WERI-Rb-1 (cell line): ENCODE results near the gene GZMM.

ENCODE experiments used
- DNase-seq: peaks from one replicate; pipeline ENCODE4 v3.0.0-alpha.2; 2020
- H3K27ac ChIP-seq: fragments of 250-450 bp; sonication (Bioruptor Pico); 2 replicates; pipeline ENCODE4 v1.5.1; 2020; ENCODE audit warnings: mild to moderate bottlenecking, moderate library complexity
- H3K27me3 ChIP-seq: fragments of 250-450 bp; sonication (Bioruptor Pico); 2 replicates; pipeline ENCODE4 v1.5.1; 2021; ENCODE audit warnings: mild to moderate bottlenecking, low read depth, moderate library complexity; ENCODE audit not compliant: insufficient read depth, severe bottlenecking
- H3K36me3 ChIP-seq: fragments of 250-450 bp; sonication (Bioruptor Pico); 2 replicates; pipeline ENCODE4 v1.5.1; 2020; ENCODE audit warnings: mild to moderate bottlenecking, moderate library complexity
- H3K4me3 ChIP-seq: 2 replicates; pipeline ENCODE4 v1.5.1; 2011; ENCODE audit warnings: low read depth, mild to moderate bottlenecking, control low read depth, low read length
- H3K9me3 ChIP-seq: fragments of 250-450 bp; sonication (Bioruptor Pico); 2 replicates; pipeline ENCODE4 v1.5.1; 2021; ENCODE audit warnings: mild to moderate bottlenecking, moderate library complexity; ENCODE audit not compliant: severe bottlenecking
- TF ChIP-seq, protein P1 (sequence below): IDR thresholded peaks from 2 replicates; pipeline ENCODE4 v1.5.1; 2011; ENCODE audit warnings: low read depth, mild to moderate bottlenecking, control low read depth, inconsistent platforms, low read length

The GZMM gene

DNA sequence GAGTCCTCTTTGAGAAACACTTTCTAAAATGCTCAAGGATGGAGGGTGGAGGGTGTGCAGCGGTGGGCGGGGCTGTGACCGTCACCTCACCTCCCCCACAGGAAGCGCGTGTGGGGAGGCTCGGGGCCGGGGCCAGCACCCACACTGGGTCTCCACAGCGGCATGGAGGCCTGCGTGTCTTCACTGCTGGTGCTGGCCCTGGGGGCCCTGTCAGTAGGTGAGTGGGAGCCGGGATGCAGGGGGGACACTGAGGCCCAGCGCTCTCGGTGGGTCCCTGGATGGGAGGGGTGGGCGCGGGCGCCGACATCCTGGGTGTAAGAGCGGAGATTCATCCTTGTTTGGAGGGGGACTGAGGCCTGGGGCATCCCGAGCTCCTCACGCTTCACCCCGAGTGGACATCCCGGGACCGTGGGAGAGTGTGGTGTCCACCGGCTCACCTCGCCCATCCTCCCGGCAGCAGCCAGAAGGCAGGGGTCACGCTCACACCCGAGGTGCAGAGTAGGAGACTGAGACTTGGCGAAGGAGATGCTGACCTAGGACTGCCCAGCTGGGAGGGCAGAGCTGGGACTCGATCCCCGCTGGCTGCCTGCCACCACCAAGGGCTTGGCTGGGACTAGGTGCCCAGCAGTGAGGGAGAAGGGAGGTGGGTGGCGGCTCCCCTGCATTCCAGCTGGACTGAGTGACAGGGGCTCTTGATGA is at the start of gene GZMM:
Gene GZMM, plus strand, starts transcription at position 144 of the 699 bp plus-strand sequence. Its CDS starts 19 bp downstream, at position 163.
- peaks cover 29% of the 10 kb centered on the region for H3K36me3 ChIP-seq
- TF ChIP-seq, protein P1, sequence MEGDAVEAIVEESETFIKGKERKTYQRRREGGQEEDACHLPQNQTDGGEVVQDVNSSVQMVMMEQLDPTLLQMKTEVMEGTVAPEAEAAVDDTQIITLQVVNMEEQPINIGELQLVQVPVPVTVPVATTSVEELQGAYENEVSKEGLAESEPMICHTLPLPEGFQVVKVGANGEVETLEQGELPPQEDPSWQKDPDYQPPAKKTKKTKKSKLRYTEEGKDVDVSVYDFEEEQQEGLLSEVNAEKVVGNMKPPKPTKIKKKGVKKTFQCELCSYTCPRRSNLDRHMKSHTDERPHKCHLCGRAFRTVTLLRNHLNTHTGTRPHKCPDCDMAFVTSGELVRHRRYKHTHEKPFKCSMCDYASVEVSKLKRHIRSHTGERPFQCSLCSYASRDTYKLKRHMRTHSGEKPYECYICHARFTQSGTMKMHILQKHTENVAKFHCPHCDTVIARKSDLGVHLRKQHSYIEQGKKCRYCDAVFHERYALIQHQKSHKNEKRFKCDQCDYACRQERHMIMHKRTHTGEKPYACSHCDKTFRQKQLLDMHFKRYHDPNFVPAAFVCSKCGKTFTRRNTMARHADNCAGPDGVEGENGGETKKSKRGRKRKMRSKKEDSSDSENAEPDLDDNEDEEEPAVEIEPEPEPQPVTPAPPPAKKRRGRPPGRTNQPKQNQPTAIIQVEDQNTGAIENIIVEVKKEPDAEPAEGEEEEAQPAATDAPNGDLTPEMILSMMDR = no peak
- DNase-seq = no peak
- H3K27ac ChIP-seq = no peak within 1 kb of the TSS
- no peaks in the 10 kb centered on the region for H3K27me3 ChIP-seq
- H3K4me3 ChIP-seq = no peak within 1 kb of the TSS
- peaks cover 3% of the 10 kb centered on the region for H3K9me3 ChIP-seq

DNA sequence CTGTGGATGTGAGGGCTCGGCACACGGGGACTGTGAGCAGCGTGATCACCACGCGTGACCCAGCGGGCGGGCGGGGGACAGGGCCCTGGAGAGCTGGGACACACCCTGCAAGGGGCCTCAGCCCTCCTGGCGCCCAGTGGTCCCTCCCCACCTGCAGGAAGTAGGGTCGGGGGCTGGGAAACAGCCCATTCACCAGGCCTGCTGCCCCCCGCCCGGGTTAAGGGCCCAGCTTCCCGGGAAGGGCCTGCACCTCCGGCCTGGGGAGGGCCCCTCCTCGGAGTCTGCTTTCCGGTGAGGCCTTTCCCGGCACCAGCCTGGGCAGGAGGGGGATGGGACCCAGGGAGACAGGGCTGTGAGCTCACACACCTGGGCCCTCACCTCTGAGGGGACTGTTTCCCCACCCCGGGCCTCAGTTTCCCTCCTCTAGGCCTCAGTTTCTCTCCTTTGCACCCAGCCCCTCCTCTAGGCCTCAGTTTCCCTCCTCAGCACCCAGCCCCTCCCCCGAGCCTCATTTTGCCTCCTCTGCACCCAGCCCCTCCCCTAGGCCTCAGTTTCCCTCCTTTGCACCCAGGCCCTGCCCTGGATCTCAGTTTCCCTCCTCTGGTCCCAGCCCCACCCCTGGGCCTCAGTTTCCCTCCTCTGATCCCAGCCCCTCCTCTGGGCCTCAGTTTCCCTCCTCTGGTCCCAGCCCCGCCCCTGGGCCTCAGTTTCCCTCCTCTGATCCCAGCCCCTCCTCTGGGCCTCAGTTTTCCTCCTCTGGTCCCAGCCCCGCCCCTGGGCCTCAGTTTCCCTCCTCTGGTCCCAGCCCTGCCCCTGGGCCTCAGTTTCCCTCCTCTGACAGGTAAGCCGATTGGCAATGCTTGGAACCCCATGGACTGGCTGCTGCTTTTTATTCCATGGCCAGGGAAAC is 49.4 kb upstream of the GZMM start:
- Histone ChIP-seq H3K9me3 (peaks cover 6% of the 10 kb centered on the region), H3K27me3 (peaks cover 10% of the 10 kb centered on the region)
- TF ChIP-seq, protein P1 = no peak

DNA sequence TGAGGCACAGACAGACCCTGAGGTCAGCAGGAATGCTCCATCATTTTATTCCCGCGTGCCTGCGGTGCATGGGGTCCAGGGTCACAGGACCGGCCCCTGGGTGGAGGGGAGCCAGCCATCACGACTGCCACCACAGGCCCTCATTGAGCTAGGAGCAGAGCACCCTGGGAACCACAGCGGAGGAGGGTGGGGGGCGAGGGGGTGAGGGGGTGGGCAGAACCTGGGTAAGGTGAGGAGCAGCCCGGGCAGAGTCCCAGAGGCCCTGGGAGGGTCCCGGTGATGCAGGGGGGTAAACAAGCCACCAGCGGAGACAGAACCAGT is 48.8 kb upstream of the GZMM start:
- TF ChIP-seq, protein P1 = no peak
- Histone ChIP-seq H3K27me3 (peaks cover 10% of the 10 kb centered on the region), H3K4me3 (no peak overlapping the region), H3K27ac (no peak overlapping the region), H3K9me3 (peaks cover 6% of the 10 kb centered on the region), H3K36me3 (no peaks in the 10 kb centered on the region)
- no peak for DNase-seq

More for the DNA sequence above, 49.4 kb upstream of the GZMM start:
- DNase-seq = no peak
- H3K27ac ChIP-seq = no peak overlapping the region
- H3K4me3 ChIP-seq = no peak overlapping the region
- no peaks in the 10 kb centered on the region for H3K36me3 ChIP-seq

DNA sequence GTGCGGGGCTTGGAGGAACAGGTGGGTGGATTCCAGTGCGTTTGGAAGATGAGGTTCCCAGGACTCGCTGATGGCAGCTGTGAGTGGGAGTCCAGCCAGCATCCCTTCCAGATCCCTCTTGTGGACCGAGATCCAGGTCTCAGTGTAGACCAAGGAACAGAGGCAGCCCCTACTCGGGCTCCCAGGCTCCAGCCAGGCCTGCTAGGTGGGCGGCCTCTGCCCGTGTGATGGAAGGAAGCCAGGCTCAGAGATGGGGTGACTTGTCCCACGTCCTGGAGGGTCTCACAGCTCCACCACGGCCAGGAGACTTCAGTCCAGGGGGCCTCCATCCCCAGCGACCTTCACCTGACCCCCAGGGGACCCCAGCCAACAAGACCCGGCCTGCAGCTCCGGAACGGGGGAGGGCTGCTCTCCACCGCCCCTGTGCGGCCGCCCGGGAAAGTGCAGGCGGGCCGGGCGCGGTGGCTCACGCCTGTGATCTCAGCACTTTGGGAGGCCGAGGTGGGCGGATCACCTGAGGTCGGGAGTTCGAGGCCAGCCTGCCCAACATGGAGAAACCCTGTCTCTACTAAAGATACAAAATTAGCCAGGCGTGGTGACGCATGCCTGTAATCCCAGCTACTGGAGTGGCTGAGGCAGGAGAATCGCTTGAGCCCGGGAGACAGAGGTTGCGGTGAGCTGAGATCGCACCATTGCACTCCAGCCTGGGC is 48.3 kb upstream of the GZMM start:
- Histone ChIP-seq H3K27me3 (peaks cover 10% of the 10 kb centered on the region), H3K36me3 (no peaks in the 10 kb centered on the region), H3K27ac (no peak overlapping the region), H3K9me3 (peaks cover 6% of the 10 kb centered on the region), H3K4me3 (no peak overlapping the region)
- TF ChIP-seq, protein P1 = peak; percentile 80
- peak; percentile 47 for DNase-seq

DNA sequence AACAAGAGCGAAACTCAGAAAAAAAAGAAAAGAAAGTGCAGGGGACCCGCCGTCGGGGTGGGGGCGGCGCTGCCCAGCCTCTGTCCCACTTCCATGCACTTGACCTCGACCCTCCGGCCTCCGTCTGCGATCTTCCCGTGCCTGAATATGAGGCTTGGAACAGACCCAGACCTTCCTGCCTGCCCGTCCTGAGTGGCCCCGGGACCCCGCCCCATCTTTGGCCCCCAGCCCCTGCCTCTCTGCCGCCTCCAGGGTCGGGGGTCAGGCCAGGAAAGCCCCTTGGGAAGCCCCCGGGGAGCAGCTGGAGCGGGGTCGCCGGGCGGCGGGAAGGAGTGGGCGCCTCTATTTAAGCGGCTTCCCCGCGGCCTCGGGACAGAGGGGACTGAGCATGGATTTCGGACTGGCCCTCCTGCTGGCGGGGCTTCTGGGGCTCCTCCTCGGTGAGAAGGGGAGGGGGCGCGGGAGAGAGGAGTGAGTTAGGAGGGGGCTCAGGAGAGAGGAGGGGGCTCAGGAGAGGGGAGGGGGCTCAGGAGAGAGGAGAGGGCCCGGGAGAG is 47.7 kb upstream of the GZMM start, which contains the start of gene MADCAM1:
Gene MADCAM1, plus strand, starts transcription at position 375 of the 554 bp plus-strand sequence. Its CDS starts 14 bp downstream, at position 389.
- Histone ChIP-seq H3K36me3 (no peaks in the 10 kb centered on the region), H3K4me3 (peak within 1 kb of the TSS; percentile 21), H3K27ac (no peak within 1 kb of the TSS), H3K27me3 (peaks cover 10% of the 10 kb centered on the region), H3K9me3 (peaks cover 6% of the 10 kb centered on the region)
- DNase-seq = no peak
- TF ChIP-seq, protein P1 = no peak
